HEK293T (cell line): ENCODE results near the gene DUS3L.
"Not testable (repeated sequence)": the region's sequence is repeated elsewhere in the genome, so short reads cannot be mapped to it uniquely, and the experiment has no call there.

Experiments
- ARNT ChIP-seq: fragments of 450-650 bp; IDR thresholded peaks from 2 replicates; pipeline ENCODE4 v1.6.1; 2017; ENCODE audit warnings: mild to moderate bottlenecking
- BHLHE40 ChIP-seq: fragments of 450-650 bp; IDR thresholded peaks from 2 replicates; pipeline ENCODE4 v1.6.1; 2016; ENCODE audit warnings: mild to moderate bottlenecking, moderate library complexity, borderline replicate concordance
- CTBP1 ChIP-seq: fragments of 450-650 bp; IDR thresholded peaks from 2 replicates; pipeline ENCODE4 v1.6.1; 2016; ENCODE audit warnings: borderline replicate concordance
- FOXA1 ChIP-seq: fragments of 450-650 bp; IDR thresholded peaks from 2 replicates; pipeline ENCODE4 v1.6.1; 2016; ENCODE audit warnings: mild to moderate bottlenecking
- FOXM1 ChIP-seq: fragments of 450-650 bp; IDR thresholded peaks from 2 replicates; pipeline ENCODE4 v1.6.1; 2017; ENCODE audit warnings: mild to moderate bottlenecking, borderline replicate concordance
- L3MBTL2 ChIP-seq: fragments of 450-650 bp; conservative IDR thresholded peaks from 2 replicates; pipeline ENCODE4 v1.6.1; 2016; ENCODE audit warnings: mild to moderate bottlenecking
- ZNF384 ChIP-seq: fragments of 450-650 bp; IDR thresholded peaks from 2 replicates; pipeline ENCODE4 v1.6.1; 2016

DNA sequence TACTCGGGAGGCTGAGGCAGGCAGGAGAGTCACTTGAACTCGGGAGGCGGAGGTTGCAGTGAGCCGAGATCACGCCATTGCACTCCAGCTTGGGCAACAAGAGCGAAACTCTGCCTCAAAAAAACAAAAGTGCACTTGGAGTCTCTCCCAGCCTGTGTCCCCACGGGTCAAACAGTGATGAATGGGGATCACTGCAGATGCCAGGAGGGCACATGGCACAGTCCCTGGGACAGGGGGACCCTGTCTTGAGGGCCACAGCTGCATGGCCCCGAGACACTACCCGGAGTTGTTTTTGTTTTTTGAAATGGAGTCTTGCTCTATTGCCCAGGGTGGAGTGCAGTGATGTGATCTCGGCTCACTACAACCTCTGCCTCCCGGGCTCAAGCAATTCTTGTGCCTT is 10.0 kb downstream of the DUS3L start:
- TF ChIP-seq CTBP1, FOXM1, FOXA1, ZNF384, BHLHE40, ARNT, L3MBTL2: not testable (repeated sequence)
